Measurements from ENCODE around the gene SLC22A1. TPM values are rescaled to one million over a fixed set of nuclear protein-coding genes. Genes with fewer than 3 reads are reported as not detected.
"Not testable (repeated sequence)": the region's sequence is repeated elsewhere in the genome, so short reads cannot be mapped to it uniquely, and the experiment has no call there.

The SLC22A1 gene
- 1 to 10 TPM in 2 of 10 donors, under 1 TPM in 6, not detected in 2; 0.15 to 2.0 (median 0.67) TPM for polyA plus RNA-seq (ENCODE audit: insufficient read length in 10 of 10)
- long read RNA-seq, donor 1, result 0 reads
- long read RNA-seq, donor 2, result 0 reads
- long read RNA-seq, donor 3, result 0 reads
- long read RNA-seq, donor 4, result 0 reads
- long read RNA-seq, donor 5, result 0 reads
- long read RNA-seq, donor 6, result 0 reads
- long read RNA-seq, donor 7, result 0 reads
- long read RNA-seq, donor 8, result 0 reads
- long read RNA-seq, donor 9, result 0 reads

DNA sequence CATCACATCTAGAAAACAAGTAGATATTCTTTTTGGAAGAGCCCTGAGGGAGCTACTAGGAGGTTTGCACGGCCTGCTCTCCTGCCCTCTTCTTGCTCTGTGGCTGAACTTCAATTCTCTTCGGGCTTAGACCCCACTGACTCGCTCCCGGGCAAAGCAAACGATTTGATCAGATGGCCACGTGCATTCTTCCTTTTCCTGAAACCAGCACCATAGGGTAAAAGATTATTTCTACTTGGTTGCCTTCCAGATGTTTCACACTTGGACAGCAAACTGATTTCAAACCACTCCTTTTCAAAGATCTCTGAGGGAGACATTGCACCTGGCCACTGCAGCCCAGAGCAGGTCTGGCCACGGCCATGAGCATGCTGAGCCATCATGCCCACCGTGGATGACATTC lies at the start of gene SLC22A1:
Gene SLC22A1 (plus strand): TSS at position 258 of the 400 bp plus-strand sequence. CDS start 121 bp downstream, at position 379.
- DNase-seq, result no peak

DNA sequence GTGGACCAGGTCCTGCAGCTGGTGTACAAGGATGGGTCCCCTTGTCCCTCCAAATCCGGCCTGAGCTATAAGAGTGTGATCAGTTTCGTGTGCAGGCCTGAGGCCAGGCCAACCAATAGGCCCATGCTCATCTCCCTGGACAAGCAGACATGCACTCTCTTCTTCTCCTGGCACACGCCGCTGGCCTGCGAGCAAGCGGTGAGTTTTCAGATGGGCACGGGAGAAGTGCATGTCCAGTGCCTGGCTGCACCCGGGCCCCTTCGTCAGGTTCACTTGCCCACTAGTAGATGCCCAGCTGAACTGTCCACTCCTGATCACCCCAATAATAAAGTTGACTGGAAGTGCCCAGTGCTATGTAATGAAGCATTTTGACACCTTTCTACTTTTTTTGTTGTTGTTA lies 48.3 kb upstream of the SLC22A1 start:
- DNase-seq, result no peak

DNA sequence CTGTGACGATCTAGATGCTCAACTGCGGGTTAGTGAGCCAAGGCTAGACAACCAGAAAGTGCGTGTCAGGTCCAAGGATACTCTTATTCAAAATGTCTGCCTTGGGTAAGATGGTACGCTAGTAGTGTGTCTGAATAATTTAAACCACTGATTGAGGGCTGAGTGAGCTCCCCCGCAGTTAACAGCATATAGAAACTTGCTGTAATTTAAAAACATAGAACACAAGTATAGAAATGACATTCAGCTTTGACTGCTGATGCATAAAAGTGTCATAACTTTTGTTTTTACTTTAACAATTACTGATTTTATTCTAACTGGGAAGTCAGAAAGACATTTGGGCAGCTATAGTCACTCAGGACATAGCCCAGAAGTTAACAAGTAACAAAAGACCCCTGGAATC lies 45.6 kb upstream of the SLC22A1 start:
- no peak for DNase-seq

DNA sequence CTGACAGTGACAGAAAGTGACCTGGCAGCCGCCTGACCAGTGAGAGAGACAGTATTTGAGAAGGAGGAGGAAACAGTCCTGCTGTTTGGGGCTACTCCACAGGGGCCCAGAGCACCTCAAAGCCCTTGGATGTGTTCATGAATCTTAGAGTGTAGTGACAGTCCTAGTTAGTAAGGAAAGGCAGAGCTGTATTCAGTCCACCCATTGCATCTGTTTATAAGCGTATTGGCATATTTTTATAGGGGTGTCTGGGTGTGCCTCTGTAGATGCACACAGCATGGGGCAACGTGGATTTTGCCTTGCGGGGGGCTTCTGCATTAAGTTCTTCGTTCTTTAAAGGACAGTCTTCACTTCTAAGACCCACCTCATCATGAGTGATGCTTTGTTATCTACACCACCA lies 44.6 kb upstream of the SLC22A1 start:
- no peak for DNase-seq

DNA sequence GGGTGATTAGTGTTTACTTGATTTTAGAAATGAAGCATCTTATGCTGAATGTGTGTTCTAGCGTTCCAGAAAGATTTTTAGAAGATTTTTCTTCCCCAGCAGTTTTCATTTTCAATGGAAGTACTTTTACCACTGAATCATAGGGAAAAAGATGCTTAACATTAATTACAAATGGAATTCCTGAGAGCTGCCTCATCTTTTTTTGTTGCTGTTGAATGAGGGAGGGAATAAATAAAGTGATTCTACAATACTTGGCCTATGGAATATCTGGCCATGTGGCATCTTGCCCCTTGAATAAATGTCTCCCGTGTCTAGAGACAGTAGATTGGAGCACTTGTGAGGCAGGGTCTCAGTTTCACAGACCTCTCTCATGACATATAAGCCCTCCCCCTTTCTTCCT lies 44.1 kb upstream of the SLC22A1 start:
- no peak for DNase-seq

DNA sequence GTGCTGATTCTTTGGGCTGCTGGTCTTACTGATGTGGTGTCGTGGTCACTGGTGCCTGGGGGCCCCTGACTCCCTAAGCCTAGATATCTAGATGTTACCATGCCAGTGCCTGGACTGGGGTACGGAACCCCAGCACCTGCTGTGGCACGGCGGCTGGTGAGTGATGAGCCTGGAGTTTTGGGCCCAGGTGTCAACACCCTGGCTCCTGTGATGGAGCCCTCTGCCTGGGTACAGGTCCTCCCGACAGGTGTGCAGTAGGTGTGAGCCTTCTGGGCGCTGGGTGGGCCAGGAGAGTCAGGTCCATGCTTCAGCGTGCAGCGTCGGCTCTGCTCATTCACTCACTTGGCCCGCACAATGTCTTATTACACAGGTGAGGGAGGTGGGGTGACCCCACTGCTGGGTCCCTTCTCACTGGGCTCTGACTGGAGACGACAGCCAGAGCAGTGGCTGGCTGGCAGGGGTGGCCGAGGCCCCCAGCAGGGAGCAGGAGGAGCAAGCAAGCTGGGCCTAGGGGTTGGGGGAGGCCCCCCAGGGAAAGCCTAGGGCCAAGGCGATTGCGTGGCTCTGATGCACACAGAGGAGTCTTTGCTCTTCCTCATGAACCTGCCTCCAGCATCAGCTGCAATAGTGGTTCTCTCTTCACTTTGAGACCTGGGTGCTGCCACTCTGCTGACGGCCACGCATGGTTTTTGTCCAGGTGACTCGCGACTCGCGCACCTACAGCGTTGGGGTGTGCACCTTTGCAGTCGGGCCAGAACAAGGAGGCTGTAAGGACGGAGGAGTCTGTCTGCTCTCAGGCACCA lies 42.5 kb upstream of the SLC22A1 start:
- DNase-seq, result no peak

DNA sequence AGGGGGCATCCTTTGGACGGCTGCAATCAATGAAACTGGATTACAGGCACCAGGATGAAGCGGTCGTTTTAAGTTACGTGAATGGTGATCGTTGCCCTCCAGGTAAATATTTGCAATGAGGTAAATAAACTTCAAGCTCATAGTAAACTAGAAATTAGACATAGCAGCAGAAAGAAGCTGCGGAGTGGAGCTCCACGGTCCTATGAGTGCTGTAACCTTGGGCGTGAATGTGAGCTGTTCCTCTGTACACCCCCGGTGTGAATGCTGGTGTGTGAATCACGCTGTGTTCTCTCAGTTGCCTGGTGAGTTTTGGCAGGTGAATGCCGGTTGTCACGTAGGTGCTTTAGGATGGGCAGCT lies 42.0 kb upstream of the SLC22A1 start:
- no peak for DNase-seq

DNA sequence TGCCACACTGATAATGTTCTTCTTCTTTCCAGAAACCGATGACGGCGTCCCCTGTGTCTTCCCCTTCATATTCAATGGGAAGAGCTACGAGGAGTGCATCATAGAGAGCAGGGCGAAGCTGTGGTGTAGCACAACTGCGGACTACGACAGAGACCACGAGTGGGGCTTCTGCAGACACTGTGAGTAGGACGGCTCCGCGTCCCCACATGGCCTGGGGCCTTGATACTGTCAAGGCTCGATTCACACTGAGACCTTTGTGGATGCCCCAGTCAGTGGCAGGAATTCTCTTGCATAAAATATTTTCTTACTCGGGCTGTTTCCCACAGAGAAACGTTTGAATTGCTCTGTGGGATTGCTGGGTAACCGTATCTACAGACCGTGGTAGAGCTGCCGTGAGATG lies 41.5 kb upstream of the SLC22A1 start:
- DNase-seq, result no peak

DNA sequence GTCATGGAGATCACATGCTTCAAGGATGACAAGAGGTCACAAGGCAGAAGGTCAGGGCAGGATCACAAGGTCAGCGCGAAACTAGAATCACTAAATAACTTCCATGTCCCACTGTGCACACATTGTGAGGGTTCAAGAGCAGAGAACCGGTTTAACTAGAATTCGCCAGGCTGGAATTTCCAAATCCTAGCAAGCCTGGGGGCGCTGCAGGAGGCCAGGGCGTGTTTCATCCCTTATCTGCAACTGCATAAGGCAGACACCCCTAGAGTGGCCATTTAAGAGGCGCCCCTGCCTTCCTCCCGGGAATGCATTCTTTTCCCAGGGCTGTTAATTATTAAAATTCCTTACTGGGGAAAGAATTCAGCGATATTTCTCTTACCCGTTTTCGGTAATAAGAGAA lies 40.2 kb upstream of the SLC22A1 start:
- DNase-seq, result no peak

DNA sequence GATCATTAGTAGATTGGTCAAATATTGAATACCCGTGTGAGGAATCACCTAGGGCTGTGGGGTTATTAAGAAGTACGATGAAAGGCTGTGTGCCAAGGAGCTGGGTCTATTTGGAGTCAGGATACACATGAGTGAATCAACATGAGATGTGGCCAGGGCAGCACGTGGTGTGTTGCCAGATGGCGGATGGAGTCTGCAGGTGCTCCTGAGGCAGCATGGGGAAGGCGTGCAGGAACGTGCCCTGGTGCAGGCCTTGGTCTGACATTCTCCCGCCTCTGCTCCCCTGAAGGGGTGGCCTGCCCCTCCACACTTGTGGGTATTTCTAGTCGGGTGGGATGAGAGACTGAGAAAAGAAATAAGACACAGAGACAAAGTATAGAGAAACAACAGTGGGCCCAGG lies 39.0 kb upstream of the SLC22A1 start:
- DNase-seq, result no peak

DNA sequence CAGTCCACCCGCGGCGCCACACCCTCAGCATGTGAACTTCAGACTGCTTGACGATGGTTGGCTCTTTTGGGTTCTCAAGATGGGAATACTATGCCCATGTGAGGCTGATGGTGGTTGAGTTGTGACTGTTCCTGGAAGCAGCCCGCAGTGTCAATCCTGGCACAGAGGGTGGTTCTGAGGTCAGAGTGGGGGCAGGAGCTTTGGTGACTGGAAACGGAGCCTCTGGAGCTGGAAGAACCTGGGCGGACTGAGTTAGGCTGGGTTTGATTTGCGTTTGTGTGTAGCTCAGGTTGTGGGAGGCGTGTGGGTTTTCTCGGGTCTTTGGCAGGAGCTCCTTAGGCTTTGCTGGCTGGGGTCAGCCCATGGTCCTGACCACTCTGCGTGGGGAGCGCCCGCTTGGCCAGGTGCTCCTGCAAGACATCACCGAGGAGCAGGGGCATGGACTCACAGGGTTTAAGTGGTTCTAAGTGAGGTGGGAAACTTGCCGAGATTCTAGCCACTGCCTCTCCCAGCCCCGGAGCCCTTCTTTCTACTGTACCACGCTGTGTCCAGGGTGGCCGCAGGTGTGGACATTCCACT lies 37.3 kb upstream of the SLC22A1 start:
- DNase-seq, result no peak

DNA sequence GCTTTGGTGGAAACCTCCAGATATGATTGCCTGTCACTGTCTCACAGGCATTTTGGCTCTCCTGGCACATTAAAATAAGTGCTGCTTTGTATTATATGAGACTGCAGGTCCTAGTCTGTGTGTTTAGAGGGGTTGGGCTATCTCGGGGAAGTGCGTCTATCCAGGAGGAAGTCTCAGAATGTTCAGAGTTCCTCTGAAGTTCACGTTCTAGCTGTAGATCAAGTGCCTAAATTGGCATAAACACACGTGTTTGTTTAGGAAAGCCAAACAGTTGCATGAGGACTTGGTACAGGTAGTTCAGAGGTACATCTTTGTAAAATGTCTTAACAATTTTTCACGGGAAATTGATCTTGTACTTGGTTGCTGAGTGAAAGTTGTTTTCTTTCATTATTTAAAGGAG lies 36.4 kb upstream of the SLC22A1 start:
- no peak for DNase-seq

DNA sequence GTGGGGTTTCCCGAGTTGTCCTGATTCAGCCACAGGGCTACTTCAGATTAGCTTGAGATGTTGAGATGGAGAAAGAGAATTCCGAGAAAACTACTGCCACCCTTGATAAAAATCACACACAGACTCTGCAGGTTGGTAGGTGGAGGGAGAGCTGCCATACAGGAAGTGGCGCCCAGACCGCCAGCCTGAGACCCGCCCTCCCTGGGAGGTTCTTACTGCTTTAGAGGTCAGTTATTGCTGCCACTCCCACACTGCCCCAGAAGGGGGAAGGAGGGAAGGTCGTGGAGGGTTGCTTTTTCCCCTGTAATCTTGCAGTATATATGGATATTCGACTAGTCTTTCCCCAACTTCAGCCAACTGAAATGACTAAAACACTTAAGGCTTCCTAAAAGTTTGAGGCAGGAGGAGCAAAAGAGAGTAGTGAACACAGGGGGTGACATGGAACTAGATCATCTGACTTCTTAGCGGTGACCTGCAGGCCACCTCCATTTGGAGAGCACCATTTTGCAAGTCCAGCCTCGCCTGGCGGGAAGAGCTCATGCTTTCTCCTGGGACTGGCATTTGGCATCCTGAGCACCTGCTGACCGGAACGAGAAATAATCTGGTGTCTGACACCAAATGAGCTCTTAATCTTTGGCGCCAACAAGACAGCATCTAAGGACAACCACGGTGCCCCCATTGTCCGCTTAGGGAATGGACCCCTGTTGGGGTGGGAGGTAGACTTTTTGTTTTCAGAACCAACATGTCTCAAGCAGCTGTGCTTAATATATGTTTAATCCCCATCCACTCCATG lies 35.7 kb upstream of the SLC22A1 start:
- DNase-seq, result no peak

DNA sequence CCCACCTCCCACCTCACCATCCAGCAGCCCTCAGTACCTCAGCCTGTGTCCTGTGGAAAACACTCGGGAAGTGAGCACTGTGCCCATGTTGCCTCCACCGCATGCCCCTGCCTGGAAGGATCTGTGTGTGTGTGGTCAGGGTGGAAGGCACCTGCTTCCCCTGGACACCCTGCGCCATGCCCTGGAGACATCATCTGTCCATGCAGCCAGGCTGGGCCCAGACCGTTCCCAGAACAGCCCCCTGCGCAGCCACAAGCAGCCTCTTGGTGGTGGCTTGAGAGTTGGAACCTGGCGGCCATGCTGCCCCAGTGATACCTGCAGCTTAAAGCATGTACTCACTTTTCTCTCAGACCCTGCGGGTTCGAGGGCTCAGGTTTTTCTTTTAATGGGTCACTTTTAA lies 34.9 kb upstream of the SLC22A1 start:
- no peak for DNase-seq

DNA sequence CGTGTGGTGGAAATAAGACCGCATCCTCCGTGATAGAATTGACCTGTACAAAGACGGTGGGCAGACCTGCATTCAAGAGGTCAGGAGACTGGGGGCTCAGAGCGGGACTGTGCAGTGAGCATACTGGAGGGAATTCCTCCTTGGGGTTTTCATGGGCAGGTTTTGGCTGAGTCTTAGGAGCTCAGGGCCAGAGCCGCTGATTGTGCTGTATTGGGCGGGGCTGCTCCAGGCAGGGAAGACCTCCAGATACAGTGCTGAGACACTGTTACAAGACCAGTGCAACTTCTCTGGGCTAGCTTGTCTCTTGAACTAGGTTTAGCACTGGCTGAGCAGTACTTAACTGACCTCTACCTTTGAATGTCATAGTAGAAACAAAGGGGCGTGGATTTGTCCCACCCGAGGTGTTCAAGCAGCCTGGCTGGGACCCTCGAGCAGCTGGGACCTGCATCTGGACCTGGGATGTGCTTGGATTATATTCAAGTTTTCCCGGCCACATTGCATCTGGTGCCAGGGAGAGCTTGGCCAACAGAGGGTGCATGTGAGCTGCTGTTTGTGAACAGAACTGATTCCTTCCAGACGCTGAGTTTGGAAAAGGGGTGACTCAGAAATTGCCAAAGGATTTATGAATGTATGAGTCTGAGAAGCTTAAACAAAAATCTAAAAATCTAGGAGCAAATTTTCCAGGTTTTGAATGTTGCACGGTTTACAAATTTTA lies 33.4 kb upstream of the SLC22A1 start:
- peak; percentile 80 to 92 (median 82) for DNase-seq

DNA sequence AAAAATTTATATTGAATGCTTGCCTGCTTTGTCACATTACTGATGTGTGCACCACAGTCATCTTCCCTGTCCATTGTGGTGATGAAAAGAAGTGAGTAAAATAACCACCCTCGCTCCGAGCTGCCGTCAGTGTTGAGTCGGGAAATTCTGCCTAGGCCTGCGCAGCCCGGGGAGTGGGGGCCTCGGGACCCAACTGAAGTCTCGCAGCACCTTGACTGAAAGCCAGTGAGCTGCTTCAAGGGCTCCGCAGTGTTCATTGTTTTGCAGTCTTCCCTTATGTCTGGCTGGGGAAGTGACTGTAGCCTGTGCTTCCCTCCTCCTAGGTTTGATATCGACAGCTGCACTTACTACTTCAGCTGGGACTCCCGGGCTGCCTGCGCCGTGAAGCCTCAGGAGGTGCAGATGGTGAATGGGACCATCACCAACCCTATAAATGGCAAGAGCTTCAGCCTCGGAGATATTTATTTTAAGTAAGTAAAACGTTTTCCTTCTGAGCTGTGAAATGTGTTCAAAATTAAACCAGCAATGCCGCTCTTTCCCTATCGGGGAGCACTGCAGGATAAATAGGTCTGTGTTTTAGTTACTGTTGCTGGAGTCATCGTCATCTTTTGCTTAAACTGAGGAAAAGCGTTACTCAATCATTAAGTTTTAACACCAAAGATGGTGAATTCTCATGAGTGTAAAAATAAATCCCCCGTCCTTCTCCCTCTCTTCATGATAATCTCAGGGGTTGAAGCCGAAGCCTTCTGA lies 32.7 kb upstream of the SLC22A1 start:
- DNase-seq, result peak in 2 of 3 donors; percentile 24 to 72

DNA sequence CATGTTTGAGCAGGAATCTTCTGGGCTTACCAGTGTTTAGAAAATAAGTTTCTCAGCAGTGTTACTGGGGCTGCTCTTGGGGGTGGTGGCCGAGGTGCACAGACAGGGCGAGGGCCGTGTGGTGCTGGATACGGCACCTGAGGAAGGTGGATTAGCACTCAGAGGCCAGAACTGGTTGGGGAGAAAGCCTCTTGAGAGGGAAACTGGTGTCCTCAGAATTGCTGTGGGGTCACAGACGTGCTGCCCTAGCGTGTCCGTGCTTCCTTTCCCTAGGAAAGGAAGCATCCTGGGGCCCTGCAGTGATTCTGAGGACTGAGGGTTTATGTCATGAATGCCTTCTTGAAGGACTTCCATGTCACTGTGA lies 32.1 kb upstream of the SLC22A1 start:
- DNase-seq, result no peak

DNA sequence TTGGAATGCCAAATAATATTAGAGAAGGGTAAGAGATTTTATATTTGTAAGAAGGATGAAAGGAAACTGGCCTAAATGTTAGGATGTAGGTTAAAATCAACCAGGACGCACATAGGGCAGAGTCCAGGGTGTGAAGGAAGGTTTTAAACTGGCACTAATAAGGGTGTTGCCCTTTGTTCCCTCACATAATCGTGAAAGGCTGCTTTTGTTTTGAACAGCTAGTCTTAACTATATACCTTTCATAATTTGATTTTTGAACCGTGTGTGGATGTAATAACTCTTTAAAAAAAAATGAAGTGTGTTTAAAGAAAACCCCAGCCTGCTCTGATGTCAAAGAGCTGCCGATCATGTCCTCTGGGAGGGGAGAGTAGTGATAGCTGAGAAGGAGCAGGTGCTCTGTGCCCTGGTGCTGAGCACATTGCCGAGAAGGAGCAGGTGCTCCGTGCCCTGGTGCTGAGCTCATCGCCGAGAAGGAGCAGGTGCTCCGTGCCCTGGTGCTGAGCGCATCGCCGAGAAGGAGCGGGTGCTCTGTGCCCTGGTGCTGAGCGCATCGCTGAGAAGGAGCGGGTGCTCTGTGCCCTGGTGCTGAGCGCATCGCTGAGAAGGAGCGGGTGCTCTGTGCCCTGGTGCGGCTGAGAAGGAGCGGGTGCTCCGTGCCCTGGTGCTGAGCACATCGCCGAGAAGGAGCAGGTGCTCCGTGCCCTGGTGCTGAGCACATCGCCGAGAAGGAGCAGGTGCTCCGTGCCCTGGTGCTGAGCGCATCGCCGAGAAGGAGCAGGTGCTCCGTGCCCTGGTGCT lies 31.0 kb upstream of the SLC22A1 start:
- peak in 1 of 3 donors; percentile 14 for DNase-seq

DNA sequence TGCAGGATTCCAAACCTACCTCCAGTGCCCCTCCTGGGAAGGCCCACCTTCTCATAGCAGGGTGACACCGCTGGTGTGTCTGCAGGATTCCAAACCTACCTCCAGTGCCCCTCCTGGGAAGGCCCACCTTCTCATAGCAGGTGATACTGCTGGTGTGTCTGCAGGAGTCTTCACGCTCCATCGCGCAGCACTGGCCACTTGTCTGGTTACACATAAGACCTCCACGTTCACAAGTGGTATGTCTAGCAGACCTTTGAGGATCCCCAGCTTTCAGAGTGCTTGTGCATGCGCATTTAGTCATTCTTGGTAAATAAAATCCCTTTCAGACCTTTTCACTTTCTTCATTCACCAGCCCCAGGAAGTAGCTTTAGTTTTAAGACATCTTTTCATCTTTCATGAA lies 29.4 kb upstream of the SLC22A1 start:
- not testable (repeated sequence) for DNase-seq

DNA sequence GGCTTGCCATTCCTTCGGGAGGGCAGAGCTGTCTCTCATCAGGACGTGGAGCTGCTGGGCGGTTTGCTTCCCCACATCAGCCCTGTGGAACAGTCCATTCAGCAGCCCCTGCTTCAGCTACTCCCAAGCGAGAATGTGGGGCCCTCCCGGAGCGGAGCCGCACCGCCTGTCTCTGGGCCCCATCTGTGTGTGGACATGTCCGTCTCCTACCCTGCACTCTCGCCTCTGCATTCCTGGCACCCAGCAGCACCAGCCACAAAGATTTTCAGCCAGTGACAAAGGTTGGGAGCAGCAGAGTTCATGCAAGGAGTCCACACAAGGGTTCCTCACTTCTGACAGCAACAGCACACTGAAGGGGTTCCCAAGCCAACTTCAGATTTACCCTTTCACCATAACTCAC lies 29.0 kb upstream of the SLC22A1 start:
- DNase-seq, result no peak

All from muscle of back (tissue), 13 donors.